GM19238 (cell line): ENCODE measurements around the gene CFAP46.
"Not testable (repeated sequence)": the region's sequence is repeated elsewhere in the genome, so short reads cannot be mapped to it uniquely, and the experiment has no call there.

Experiments used
- DNase-seq: peaks from one replicate; pipeline ENCODE4 v3.0.0; 2011; ENCODE audit warnings: low spot score; ENCODE audit not compliant: insufficient read length

Gene CFAP46

DNA sequence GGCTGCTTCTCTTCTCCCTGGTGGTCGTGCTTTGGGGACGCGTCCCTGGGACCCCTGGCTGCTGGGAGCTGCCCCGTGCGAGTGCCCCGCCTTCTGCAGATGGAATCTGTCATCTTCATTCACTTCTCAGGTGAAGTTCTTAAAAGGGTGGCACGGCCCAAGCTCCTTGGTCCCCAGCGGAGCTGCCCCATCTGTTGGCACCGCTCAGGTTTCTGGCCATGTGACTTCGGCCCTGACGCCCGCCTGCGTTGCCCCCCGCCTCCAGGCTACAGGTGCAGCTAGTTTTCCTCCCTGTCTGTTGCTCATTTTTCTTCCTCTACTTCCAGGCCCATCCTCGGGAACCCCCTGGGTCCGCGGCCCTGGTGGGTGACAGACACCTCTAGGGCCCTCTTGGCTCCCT, 149.6 kb downstream of the CFAP46 start:
- no peak for DNase-seq

DNA sequence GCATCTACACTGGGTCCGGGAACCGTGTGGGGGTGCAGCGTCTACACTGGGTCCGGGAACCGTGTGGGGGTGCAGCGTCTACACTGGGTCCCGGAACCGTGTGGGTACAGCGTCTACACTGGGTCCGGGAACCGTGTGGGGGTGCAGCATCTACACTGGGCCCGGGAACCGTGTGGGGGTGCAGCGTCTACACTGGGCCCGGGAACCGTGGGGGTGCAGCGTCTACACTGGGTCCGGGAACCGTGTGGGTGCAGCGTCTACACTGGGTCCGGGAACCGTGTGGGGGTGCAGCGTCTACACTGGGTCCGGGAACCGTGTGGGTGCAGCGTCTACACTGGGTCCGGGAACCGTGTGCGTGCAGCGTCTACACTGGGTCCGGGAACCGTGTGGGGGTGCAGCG, 150.3 kb downstream of the CFAP46 start:
- not testable (repeated sequence) for DNase-seq

- DNase-seq = no peak
Measured at GRCh38 chr10:132790934-132791829, 151.2 kb downstream of the CFAP46 start.

DNA sequence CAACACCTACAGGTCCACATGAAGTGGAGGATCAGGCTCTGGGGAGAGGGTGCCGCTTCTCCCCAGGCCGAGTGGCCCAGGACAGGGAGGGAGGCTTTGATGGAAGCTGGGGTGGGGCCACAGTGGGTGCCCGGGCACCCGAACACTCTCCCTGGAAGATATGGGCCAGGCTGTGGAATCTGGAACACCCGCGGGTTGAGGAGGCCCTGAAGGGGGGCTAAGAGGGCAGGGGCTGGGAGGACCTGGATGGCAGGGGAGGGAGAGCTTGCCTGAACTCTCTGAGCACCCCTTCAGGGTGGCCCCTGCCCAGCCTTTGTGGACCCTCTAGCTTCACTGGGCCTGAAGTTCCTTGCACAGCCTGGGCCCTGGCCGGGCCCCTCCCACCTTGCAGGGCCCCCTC, 151.9 kb downstream of the CFAP46 start:
- no peak for DNase-seq

DNA sequence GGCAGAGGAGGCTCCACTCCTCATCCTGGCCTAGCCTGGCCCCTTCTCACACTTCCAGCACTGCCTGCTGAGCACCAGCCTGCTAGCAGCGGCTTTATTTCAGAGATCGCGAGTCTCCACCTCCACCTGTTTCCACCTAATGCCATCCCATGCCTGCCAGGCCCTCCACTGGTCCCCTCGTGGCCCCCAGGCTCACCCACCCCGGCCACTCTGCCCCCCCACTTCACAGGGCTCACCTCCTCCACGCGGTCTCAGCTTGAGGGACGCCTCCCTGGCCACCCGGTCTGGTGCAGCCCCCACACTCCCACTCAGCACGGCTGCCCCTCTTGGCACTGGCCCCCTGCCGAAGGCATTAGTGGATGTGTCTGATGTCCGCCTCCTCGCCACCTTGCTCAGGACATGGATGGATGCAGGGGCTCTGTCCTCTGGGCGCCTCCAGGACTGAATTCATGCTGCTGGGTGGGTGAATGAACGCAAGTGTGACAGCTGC, 152.7 kb downstream of the CFAP46 start:
- no peak for DNase-seq

- DNase-seq = no peak
Measured at GRCh38 chr10:132788831-132789219, 153.5 kb downstream of the CFAP46 start.

- DNase-seq = no peak
Measured at GRCh38 chr10:132788180-132788830, 154.1 kb downstream of the CFAP46 start.

DNA sequence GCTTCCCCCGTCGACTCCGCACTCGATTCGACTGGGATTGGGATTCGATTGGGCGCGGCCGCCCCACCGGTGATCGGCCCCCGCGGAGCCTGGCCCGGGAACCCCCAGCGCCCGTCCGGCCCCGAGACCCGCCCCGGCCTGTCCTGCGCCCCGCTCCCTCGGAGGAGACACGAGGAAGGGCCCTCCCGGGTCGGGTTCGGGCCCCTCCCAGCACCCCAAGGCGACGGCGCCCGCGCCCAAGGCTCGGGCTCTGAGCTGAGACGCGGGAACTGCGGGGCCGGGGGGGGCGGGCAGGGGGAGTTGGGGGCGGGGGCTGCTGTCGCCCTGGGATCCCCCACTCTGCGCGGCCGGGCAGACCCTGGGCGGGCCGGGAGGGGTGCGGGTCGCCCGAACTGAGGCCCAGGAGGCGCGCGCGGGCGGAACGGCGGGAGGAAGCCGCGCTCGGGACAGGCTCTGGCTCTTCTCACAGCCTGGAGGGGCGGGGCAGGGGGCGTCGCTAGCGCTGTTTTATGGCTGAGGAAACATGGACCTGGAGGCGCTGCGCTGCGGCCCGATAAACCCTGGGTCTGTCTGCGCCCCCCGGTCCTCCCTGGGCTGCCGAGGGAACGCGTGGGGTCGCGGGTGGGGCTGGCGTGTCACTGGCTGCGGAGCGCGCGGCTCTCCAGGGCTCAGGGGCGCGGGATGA, 154.7 kb downstream of the CFAP46 start:
- DNase-seq = no peak

DNA sequence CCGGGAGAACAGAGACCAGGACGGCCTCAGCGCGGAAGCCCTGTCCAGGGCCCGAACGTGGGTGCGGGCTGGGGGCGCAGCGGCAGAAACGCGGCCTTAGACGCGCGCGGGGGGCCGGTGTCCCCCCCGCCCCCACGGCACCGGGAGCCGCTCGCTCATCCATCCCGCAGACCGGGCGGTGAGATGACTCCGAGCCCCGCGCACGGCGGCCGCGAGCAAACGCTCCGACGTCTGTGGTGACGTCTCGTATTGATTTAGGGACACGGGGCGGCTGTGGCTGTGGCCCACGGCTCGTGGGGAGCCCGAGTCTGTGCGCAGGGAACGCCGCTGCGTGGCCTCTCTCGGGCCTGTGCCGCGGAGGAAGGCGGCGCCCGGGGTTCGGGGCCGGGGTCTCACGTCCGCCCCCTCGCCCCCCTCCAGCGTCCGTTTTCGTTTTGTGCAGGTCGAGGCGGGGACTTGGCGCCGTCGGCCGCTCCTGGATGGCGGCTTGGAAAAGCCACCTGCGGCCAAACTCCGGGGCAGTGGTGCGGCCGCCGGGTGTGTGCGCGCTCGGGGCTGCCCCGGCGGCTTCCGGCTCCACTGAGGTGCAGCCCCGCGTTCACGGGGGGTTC, 155.4 kb downstream of the CFAP46 start:
- no peak for DNase-seq

DNA sequence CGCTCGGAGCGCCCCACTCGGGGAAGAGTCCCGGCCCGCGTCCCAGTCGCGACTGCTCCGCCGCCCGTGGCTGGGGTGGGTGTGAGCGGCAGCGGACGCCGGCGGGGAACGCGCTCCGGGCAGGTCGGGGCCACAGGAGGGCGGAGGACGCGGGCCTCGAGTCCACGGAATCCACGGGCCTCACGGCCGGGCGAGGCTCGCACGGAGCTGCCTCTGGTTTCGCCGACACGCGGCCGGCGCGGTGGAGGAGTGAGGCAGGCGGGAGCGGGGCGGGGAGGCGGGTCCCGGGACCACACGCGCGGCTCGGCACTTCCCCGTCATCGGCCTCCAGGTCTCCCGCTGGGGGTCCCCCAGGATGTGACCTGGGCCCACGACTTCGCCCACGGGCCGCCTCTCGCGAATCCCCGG, 155.9 kb downstream of the CFAP46 start:
- no peak for DNase-seq

DNA sequence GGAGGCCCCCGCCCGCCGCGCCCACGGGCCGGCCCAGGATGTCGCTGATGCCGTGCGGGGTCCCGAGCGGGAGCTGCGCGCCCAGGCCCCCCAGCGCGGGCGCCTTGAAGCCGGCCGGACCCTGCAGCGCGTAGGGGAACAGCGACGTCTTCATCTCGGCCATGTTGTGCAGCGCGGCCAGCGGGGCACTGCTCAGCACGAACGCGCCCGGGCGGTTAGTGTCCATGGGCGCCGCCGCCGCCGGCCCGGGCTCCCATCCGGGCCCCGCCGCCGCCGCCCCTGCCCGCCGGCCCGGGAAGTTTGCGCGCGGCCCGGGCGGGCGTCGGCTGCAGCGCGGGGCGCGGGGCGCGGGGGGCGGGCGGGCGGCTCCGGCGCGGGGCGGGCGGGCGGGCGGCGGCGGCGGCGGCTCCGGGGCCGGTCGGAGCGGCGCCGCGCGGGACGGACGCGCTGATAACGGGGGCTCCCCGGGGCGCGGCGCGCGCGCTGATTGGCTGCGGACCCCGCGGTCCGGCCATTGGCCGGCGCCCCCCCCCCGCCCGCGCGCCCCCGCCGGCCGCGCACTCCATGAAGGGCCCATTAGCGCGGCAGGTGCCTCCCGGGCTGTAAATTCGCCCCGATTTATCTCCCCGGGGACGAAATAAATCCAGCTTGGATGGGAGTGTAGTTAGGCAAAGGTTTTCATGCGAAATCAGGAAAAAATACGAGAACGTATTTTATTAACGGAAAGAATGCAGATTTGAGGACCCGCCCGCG, 156.5 kb downstream of the CFAP46 start, which contains the start of gene NKX6-2:
Gene NKX6-2, minus strand, starts transcription at position 425 of the 753 bp plus-strand sequence. Its CDS starts 199 bp downstream, at position 226.
- no peak for DNase-seq

DNA sequence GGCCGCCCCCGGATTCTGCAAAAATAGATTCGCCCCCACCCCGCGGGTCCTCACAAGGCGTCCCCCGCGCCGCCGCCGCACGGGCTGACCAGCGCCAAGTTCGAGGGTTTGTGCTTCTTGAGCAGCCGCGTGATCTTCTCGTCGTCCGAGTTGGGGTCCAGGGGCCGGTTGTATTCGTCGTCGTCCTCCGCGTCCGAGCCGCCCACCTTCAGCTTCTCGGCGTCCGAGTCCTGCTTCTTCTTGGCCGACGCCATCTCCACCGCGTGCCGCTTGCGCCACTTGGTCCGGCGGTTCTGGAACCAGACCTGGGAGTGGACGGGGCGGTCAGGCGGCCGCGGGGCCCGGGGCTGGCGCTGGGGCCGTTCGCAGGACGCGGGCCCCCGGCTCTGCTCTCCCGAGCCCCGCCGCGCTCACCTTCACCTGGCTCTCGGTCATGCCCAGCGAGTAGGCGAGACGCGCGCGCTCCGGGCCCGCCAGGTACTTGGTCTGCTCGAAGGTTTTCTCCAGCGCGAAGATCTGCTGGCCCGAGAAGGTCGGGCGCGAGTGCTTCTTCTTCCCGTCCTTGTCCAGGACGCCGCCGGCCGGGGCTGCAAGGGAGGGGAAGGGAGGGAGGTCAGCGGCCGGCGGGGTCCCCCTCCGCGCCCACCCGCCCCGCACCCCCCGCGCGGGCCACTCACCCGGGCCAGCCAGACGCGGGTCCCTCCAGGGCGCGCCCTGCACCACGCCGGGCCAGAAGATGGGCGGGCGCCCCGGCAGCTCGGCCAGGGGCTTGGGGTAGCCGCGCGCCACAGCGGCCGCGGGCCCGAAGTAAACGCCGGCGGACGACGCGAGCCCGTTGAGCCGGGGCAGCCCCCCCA, 157.3 kb downstream of the CFAP46 start:
- no peak for DNase-seq

DNA sequence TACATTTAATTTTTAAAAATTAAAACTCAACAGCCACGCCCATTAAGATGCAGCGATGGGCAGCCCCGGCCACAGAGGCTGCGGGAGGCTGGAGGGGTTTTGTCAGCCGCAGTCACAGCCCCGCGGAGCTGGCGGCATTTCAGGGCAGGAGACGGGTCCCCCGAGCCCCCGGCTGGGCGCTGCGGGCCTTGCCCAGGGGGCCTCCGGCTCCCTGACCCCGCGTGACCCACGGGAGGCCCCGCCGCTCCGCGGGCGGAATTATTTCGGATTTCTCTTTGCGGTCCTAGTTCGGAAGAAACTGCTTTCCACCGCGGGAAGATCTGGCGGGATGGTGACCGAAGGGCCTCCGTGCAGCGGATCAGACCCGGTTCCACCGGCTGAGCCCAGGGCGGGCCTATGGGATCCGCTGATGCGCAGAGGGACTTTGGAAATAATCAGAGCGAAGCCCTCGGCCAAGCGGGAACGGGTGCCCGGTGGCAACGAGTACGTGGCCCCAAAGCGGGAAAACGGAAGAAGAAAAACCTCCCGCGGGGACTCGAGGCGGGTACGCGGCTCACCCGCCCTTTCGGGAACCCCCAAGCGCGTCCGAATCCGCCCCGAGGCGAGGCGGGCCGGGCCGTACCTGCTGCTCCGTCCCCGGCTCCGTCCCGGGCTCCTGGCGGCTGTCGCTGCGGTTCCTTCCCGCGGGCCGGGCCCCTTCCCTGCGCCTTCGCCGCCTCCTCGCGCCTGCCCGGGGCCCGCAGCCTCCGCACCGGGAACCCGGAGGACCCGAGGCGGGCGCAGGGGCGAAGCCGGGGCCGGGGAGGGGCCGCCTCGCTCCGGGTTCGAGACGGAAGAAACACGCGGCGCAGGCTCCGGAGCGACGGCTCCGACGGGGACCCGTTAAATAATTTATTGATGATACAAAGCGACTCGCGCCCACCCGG, 158.2 kb downstream of the CFAP46 start:
- no peak for DNase-seq

GRCh38 chr10:132783165-132783939, 159.0 kb downstream of the CFAP46 start:
- DNase-seq = no peak

DNA sequence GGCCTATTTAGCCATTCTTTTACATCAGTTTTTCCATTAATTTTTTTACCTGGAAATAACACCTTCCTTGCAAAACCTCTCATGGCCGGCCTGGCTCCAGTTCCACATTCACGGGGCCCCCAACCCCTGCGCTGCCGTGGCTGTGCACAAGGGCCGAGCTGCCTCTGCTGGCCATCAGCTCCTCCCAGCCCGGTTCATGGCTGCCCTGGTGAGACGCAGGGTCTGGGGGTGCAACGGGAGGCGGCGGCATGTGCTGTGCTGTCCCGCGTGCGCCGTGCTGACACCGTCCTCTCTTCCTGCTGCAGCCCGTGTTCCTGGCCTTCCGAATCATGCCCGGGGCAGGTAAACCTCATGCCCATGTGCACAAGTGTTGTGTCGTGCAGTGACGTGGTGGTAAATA, 160.8 kb downstream of the CFAP46 start:
- DNase-seq = no peak

DNA sequence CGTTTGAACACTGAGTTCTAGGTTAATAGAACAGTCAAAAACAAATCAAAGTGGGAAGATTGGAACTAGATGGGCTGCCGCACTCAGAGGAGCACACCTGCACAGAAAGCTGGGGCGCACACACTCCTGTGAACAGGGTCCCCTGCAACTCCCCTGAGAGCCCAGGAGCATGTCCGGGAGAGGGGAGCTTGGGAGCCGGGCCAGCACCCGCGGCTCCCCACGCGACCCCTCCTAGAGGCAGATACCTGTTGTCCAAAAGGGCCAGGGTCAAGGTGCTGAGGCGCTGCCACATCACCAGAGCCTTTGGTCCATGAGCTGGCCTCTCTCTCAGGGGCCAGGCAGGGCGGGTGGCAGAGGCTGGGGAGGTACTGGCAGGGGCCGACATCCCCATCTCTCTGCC, 162.0 kb downstream of the CFAP46 start:
- DNase-seq = no peak

DNA sequence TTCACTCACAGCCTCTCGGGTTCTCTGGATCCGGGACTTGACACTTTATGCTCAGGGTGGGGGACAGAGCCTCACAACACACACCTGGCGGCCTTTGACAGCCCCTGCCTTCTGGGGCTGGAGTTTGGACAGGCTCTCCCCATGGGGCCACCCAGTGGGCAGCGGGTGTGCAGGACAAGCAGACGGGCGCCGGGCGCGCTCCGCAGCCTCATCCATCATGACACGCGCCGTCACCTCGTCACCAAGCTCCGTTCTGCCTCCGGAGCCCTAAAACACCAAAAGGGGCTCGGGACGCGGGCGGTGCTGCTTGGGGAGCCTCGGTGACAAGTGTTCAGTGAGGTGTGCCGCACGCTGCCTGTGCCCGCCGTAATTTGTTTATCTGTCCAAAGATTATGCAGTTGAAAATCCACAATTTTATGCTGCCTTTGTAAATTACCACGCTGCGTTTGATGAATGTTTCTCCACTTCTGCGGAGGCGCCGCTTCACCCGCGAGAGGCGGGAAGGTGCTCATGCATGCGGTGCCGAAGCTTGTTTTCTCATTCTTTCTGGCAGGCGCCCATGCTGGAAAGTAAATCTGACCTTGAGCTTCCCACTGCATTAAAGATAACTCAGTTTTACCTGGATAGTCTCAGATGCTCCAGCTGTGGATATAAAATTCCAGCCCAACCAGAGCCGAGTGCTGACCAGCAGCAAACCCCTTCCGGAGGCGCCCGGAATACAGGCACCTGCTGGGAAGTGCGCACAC, 162.6 kb downstream of the CFAP46 start:
- no peak for DNase-seq
